ENCODE measurements around the gene WASL.

DNA sequence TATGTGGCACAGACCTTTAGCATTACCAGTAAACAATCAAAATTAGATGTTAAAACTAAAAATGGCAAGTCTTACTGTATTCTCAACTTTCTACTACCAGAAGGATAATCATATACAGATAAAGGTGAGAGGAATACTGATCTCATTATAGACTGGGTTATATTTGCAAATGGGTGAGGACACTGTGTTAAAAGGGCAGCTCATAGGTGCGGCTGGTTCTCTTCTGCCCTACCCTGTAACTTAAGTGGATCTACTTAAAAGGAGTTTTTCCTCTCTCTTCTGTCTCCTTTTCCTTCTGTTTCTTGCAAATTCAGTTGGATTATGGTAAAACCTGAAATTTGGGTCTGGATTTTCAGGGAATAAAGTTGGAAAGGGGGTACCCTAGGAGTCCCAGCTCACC lies 33.0 kb downstream of the WASL start:
- TF ChIP-seq, protein P1, sequence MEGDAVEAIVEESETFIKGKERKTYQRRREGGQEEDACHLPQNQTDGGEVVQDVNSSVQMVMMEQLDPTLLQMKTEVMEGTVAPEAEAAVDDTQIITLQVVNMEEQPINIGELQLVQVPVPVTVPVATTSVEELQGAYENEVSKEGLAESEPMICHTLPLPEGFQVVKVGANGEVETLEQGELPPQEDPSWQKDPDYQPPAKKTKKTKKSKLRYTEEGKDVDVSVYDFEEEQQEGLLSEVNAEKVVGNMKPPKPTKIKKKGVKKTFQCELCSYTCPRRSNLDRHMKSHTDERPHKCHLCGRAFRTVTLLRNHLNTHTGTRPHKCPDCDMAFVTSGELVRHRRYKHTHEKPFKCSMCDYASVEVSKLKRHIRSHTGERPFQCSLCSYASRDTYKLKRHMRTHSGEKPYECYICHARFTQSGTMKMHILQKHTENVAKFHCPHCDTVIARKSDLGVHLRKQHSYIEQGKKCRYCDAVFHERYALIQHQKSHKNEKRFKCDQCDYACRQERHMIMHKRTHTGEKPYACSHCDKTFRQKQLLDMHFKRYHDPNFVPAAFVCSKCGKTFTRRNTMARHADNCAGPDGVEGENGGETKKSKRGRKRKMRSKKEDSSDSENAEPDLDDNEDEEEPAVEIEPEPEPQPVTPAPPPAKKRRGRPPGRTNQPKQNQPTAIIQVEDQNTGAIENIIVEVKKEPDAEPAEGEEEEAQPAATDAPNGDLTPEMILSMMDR (IDR thresholded peaks at IDR 0.05), result no peak
- TF ChIP-seq POLR2A (IDR thresholded peaks at IDR 0.05), result no peak
- no peak for TF ChIP-seq POLR2AphosphoS5 (IDR thresholded peaks at IDR 0.05)
